MCF 10A (cell line): ENCODE measurements around the gene MEGF10. TPM values are rescaled to one million over a fixed set of nuclear protein-coding genes. Genes with fewer than 3 reads are reported as not detected.

Experiments used
- BruUV-seq: library from RNA; stranded (reverse); fragments of 400-500 nt; replicated peaks from 2 replicates; lab custom pipeline; 2021; lab: Mats Ljungman, UMichigan
- CTCF ChIA-PET: fragments of 300-600 bp; sonication (Branson Sonifier 250); formaldehyde crosslinking; extraction: SDS; loops from one replicate; lab custom pipeline; 2021; ENCODE audit warnings: antibody characterized with exemption, inconsistent platforms; lab: Yijun Ruan, JAX
- POLR2A ChIA-PET: fragments of 300-600, 350-650 bp; sonication (Branson Sonifier 250); formaldehyde crosslinking; extraction: SDS; loops from one replicate; lab custom pipeline; 2020; ENCODE audit warnings: antibody characterized with exemption, inconsistent platforms; lab: Yijun Ruan, JAX
- DNase-seq: peaks from one replicate; pipeline ENCODE4 v3.0.0-alpha.2; 2018; ENCODE audit not compliant: unreplicated experiment
- H3K27ac Mint-ChIP-seq: one replicate; pipeline ENCODE4 v1.8.0; 2022; ENCODE audit warnings: mild to moderate bottlenecking, low read depth, mixed read lengths; ENCODE audit not compliant: unreplicated experiment
- H3K27me3 Mint-ChIP-seq: one replicate; pipeline ENCODE4 v1.8.0; 2022; ENCODE audit warnings: mixed read lengths; ENCODE audit not compliant: insufficient read depth, unreplicated experiment
- H3K36me3 Mint-ChIP-seq: one replicate; pipeline ENCODE4 v1.8.0; 2022; ENCODE audit warnings: mild to moderate bottlenecking, moderate library complexity, mixed read lengths; ENCODE audit not compliant: insufficient read depth, unreplicated experiment
- H3K4me1 Mint-ChIP-seq: one replicate; pipeline ENCODE4 v1.8.0; 2022; ENCODE audit warnings: mixed read lengths; ENCODE audit not compliant: insufficient read depth, unreplicated experiment
- H3K4me3 Mint-ChIP-seq: one replicate; pipeline ENCODE4 v1.8.0; 2022; ENCODE audit warnings: mild to moderate bottlenecking, moderate library complexity, mixed read lengths; ENCODE audit not compliant: unreplicated experiment
- H3K9me3 Mint-ChIP-seq: one replicate; pipeline ENCODE4 v1.8.0; 2022; ENCODE audit warnings: mixed read lengths; ENCODE audit not compliant: unreplicated experiment
- intact Hi-C: fragments of 100-400 bp; cut with micrococcal nuclease; formaldehyde crosslinking; loops from 2 replicates; pipeline ENCODE4 v1.14.1; 2022
- total RNA-seq: library from RNA; stranded (reverse); gene quantifications from 2 replicates; pipeline ENCODE4 v1.2.3, GENCODE V29; 2022
- TF ChIP-seq, protein P1 (sequence below): fragments of 200-600 bp; IDR thresholded peaks from one replicate; pipeline ENCODE4 v1.8.0; 2022; ENCODE audit warnings: antibody characterized with exemption, mild to moderate bottlenecking; ENCODE audit not compliant: unreplicated experiment

MEGF10 gene
- total RNA-seq, 1 experiment from 2014 or later: not detected

- TF ChIP-seq, protein P1, sequence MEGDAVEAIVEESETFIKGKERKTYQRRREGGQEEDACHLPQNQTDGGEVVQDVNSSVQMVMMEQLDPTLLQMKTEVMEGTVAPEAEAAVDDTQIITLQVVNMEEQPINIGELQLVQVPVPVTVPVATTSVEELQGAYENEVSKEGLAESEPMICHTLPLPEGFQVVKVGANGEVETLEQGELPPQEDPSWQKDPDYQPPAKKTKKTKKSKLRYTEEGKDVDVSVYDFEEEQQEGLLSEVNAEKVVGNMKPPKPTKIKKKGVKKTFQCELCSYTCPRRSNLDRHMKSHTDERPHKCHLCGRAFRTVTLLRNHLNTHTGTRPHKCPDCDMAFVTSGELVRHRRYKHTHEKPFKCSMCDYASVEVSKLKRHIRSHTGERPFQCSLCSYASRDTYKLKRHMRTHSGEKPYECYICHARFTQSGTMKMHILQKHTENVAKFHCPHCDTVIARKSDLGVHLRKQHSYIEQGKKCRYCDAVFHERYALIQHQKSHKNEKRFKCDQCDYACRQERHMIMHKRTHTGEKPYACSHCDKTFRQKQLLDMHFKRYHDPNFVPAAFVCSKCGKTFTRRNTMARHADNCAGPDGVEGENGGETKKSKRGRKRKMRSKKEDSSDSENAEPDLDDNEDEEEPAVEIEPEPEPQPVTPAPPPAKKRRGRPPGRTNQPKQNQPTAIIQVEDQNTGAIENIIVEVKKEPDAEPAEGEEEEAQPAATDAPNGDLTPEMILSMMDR: no peak
- POLR2A ChIA-PET: interaction anchor here (0.7 kb wide), 1 partner anchor 113 kb away, joined by 3 read pairs; no protein-coding TSS in a partner anchor
- no peak for DNase-seq
Measured at GRCh38 chr5:127434588-127434987, 144.0 kb downstream of the MEGF10 start.

DNA sequence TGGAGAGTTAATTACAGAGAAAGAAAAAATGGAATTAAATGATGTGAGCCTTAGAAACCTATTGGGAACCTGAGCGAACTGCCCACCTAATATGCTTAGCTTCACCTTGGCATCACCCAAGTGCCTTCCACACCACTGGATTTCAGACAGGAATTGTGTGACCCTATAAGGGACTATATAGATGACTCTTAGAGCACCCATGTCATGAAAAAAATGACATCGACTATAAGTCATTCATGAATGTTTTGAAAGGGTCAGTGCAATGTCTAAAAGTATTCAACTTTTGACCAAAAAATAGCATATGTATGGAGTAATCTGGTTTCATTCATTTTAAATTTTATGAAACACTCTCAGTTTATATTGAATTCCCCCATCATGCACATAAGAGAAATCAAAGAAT is 145.2 kb downstream of the MEGF10 start:
- no peak overlapping the region for H3K27ac Mint-ChIP-seq
- CTCF ChIA-PET: interaction anchor here (1.1 to 1.7 kb wide), 2 partner anchors 122 to 598 kb away, joined by 3 read pairs; no protein-coding TSS in a partner anchor
- TF ChIP-seq, protein P1: no peak
- intact Hi-C loops: no loop called here
- DNase-seq: no peak
- no peak overlapping the region for H3K4me3 Mint-ChIP-seq
- BruUV-seq: no TSS peak
- peaks cover 6% of the 10 kb centered on the region for H3K36me3 Mint-ChIP-seq
- H3K4me1 Mint-ChIP-seq: no peaks in the 10 kb centered on the region
- peaks cover 10% of the 10 kb centered on the region for H3K27me3 Mint-ChIP-seq
- POLR2A ChIA-PET: interaction anchor here (1.6 kb wide), 1 partner anchor 12 kb away, joined by 4 read pairs; no protein-coding TSS in a partner anchor
- H3K9me3 Mint-ChIP-seq: no peaks in the 10 kb centered on the region

More at GRCh38 chr5:127434588-127434987, 144.0 kb downstream of the MEGF10 start:
- BruUV-seq: no TSS peak
- CTCF ChIA-PET: interaction anchor here (0.8 kb wide), 1 partner anchor 81 kb away, joined by 3 read pairs; no protein-coding TSS in a partner anchor
- H3K4me1 Mint-ChIP-seq: no peaks in the 10 kb centered on the region
- H3K27me3 Mint-ChIP-seq: peaks cover 10% of the 10 kb centered on the region
- H3K9me3 Mint-ChIP-seq: no peaks in the 10 kb centered on the region
- no peak overlapping the region for H3K4me3 Mint-ChIP-seq
- H3K36me3 Mint-ChIP-seq: peaks cover 6% of the 10 kb centered on the region
- intact Hi-C loops: no loop called here
- no peak overlapping the region for H3K27ac Mint-ChIP-seq

DNA sequence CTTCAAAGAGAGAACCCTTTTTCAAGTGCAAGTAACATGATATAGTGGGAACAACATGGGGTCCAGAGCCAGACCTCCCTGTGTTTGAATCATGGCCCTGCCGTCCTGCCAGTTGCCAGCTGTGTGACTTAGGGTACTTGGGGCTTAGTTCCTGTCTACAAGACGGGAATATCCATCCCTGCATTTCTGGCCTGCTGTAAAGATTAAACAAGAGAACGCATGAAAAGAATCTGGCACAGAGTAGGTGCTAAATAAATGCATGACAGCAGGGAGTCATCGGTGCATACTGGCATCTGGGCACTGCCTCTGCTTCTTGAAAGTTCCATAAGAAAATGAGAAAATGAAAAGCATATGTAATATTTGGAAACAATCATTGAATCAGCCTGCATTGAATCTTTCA is 149.0 kb downstream of the MEGF10 start:
- intact Hi-C loops: loop anchor here (5.0 kb wide), 1 partner anchor 762 kb away; no protein-coding TSS in a partner anchor
- DNase-seq: no peak
- Mint-ChIP-seq H3K27ac (no peak overlapping the region), H3K4me3 (no peak overlapping the region), H3K9me3 (no peaks in the 10 kb centered on the region), H3K4me1 (no peaks in the 10 kb centered on the region), H3K27me3 (peaks cover 21% of the 10 kb centered on the region), H3K36me3 (peaks cover 6% of the 10 kb centered on the region)
- TF ChIP-seq, protein P1: no peak
- BruUV-seq: no TSS peak
- ChIA-PET CTCF (interaction anchor here (0.5 to 2.4 kb wide), 5 partner anchors 10 to 774 kb away, joined by 3 to 10 read pairs (median 5); no protein-coding TSS in a partner anchor), POLR2A (no interaction called here)

DNA sequence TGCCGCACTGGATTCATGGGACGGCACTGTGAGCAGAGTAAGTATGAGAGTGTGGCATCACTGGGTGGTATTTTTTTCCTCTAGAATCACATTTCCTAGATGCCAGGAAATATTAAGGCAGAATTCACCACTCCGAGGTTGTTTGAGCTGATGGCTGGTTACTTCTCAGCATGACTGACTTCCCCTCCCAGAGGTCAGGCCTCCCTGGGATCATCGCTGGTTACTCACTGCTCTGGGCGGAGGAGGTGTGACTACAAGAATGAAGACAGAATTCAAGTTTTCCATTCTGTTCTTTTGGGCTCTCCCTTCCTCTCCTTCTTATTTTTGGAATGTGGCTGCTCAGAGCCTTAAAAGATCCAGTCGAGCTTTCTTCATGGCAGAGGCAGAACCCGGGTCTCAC is 150.2 kb downstream of the MEGF10 start:
- Mint-ChIP-seq H3K4me3 (no peak overlapping the region), H3K36me3 (peaks cover 6% of the 10 kb centered on the region), H3K9me3 (no peaks in the 10 kb centered on the region), H3K4me1 (no peaks in the 10 kb centered on the region), H3K27me3 (peaks cover 21% of the 10 kb centered on the region), H3K27ac (no peak overlapping the region)
- DNase-seq: no peak
- no TSS peak for BruUV-seq
- POLR2A ChIA-PET: interaction anchor here (0.6 kb wide), 2 partner anchors 10 to 149 kb away, joined by 3 read pairs; no protein-coding TSS in a partner anchor
- intact Hi-C loops: loop anchor here (5.0 kb wide), 1 partner anchor 764 kb away; no protein-coding TSS in a partner anchor
- CTCF ChIA-PET: interaction anchor here (0.6 to 2.7 kb wide), 11 partner anchors 8 to 1571 kb away, joined by 3 to 10 read pairs (median 4); no protein-coding TSS in a partner anchor
- TF ChIP-seq, protein P1: no peak
